Memory B cell (primary cell): ENCODE data around the gene TMEM214.

Experiments
- ATAC-seq: fragments of 150-1000 bp; cut with Tn5 transposase; 2 replicates; pipeline ENCODE4 v1.10.0; 2021; ENCODE audit warnings: low read depth, mild to moderate bottlenecking, moderate library complexity
- DNase-seq, 2 donors: peaks; one replicate each; pipeline ENCODE4 v3.0.0; 2022; ENCODE audit warnings: low spot score in 2 of 2
- H3K27ac Mint-ChIP-seq: one replicate; pipeline ENCODE4 v1.8.0; 2022; ENCODE audit warnings: mild to moderate bottlenecking, moderate library complexity, mixed read lengths
- H3K27me3 Mint-ChIP-seq: one replicate; pipeline ENCODE4 v1.8.0; 2022; ENCODE audit warnings: mixed read lengths
- H3K36me3 Mint-ChIP-seq: one replicate; pipeline ENCODE4 v1.8.0; 2022; ENCODE audit warnings: mild to moderate bottlenecking, mixed read lengths
- H3K4me1 Mint-ChIP-seq: one replicate; pipeline ENCODE4 v1.8.0; 2022; ENCODE audit warnings: mixed read lengths
- H3K4me3 Mint-ChIP-seq: one replicate; pipeline ENCODE4 v1.8.0; 2022; ENCODE audit warnings: mild to moderate bottlenecking, moderate library complexity, mixed read lengths
- H3K9me3 Mint-ChIP-seq: one replicate; pipeline ENCODE4 v1.8.0; 2022; ENCODE audit warnings: mixed read lengths

The TMEM214 gene

DNA sequence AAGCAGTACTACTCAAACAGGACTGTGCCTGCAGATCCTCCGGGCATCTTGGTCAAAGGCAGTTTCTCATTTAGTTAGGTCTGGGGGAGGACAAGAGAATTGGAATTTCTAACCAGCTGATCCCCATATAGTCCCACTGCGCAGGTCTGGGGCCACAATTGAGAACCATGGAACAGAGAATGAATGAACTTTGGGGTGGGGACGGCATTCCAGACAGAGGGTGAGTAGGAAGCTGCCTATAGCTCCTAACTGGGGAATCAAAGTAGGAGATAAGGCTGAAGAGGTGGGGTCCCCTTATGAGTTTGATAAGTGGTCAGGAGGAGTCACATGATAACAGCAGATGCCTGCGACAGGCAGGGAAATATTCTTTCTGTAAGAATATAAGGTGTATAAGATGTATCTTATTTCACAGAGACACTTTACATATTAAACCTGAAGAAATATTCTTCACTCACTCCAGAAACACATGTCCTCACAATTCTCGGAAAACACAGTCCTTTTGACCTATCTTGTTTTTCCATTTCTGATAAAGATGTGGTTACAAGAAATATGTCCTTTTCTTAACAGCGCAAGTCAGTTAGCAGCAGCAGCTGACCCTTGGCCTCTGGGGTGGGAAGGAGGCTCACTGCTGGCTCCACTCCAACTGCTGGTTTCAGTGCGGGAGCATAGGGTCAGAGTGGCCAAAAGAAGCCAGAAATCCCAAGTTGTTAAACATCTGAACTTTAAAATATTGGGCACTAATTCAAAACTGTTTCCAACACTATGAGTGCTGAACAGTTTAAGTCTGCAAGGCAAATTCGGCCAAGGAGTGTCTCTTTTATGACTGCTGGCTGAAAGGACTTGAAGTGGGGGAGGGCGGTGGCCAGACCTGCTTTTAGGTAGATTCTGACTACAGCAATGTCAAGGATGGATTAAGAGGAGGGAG lies 12.6 kb upstream of the TMEM214 start:
- Mint-ChIP-seq H3K9me3 (no peaks in the 10 kb centered on the region), H3K4me3 (no peak overlapping the region), H3K4me1 (no peaks in the 10 kb centered on the region), H3K36me3 (peaks cover 2% of the 10 kb centered on the region), H3K27me3 (peaks cover 2% of the 10 kb centered on the region), H3K27ac (no peak overlapping the region)
- ATAC-seq (no peak), DNase-seq (no peak)

DNA sequence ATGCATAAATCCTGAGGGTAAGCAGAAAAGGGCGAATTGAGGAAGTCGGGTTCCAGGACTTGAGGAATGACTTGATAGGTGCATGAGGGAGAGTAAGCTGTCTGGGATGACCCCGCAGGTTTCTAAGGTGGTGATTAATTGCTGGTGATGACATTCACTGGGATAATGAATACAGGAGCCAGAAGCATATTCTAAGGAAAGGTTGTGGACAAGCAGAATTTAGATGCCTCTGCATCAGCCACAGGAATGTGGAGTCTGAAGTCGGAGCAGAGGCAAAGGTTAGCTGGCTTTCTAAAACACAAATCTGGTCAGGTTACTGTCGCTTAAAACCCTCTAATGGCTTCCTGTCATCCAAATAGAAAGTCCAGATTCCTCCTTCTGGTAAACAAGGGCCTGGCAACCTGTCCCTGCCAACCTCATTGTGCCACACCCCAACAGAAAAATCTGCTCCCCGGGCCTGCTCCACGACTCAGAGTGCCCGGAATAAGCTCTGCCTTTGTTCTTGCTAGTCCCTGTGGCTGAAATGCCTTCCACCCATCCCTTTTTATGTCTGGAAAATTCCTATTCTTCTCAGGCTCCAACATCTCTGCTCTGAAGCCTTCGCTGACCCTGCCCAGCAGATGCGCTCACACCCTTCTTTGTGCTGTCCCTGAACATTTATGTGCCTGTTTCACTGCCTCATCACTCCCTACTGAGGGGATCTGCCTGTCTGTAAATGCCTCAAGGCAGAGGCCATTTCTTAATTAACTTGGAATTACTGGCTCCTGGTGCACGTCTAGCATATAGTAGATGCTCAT lies 11.3 kb upstream of the TMEM214 start:
- Mint-ChIP-seq H3K4me1 (no peaks in the 10 kb centered on the region), H3K9me3 (no peaks in the 10 kb centered on the region), H3K27me3 (peaks cover 2% of the 10 kb centered on the region), H3K27ac (no peak overlapping the region), H3K36me3 (peaks cover 3% of the 10 kb centered on the region), H3K4me3 (no peak overlapping the region)
- ATAC-seq (no peak), DNase-seq (no peak)

DNA sequence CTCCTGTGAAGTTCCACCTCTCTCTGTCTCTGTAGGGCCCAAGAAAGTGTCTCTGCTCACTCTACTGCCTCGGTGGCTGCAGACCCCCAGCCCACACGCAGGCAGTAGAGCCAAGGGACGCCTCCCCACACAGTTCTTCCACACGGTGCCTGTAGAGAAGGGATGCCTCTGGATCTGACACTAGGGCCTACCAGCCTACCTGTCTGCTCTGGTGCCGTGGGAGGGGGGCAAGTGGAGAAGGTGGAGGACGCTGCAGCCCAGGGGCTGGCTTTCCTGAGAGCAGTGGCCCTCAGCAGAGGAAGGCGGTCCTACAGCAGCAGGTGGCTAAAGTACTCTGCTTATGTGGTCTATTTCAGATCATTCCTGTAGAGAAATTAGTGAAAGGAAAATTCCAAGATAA lies 9.0 kb upstream of the TMEM214 start:
- peaks cover 2% of the 10 kb centered on the region for H3K27me3 Mint-ChIP-seq
- no peaks in the 10 kb centered on the region for H3K9me3 Mint-ChIP-seq
- H3K27ac Mint-ChIP-seq, result no peak overlapping the region
- no peak for DNase-seq
- H3K4me3 Mint-ChIP-seq, result no peak overlapping the region
- ATAC-seq, result no peak
- H3K36me3 Mint-ChIP-seq, result peaks cover 4% of the 10 kb centered on the region
- H3K4me1 Mint-ChIP-seq, result peaks cover 2% of the 10 kb centered on the region

DNA sequence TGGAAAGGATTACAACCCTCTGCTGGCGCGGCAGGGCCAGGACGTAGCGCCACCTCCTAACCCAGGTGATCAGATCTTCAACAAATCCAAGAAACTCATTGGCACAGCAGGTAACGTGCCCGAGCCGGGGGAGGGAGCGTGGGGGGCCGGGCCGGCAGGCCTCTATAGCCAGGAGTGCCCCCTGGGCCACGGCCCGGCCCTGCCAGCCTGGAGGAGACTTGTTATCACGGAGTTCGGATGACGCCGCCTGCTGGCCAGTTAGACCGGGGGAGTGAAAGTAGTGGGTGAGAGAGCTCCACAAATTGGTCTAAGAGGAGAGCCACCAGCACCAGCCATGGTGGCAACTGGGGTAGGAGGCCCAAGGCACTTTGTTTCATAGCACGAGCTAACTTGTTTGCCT lies 8.6 kb upstream of the TMEM214 start:
- H3K36me3 Mint-ChIP-seq, result peaks cover 4% of the 10 kb centered on the region
- no peak for ATAC-seq
- H3K9me3 Mint-ChIP-seq, result no peaks in the 10 kb centered on the region
- no peak overlapping the region for H3K27ac Mint-ChIP-seq
- peaks cover 2% of the 10 kb centered on the region for H3K4me1 Mint-ChIP-seq
- no peak overlapping the region for H3K4me3 Mint-ChIP-seq
- no peak for DNase-seq
- H3K27me3 Mint-ChIP-seq, result peaks cover 2% of the 10 kb centered on the region

DNA sequence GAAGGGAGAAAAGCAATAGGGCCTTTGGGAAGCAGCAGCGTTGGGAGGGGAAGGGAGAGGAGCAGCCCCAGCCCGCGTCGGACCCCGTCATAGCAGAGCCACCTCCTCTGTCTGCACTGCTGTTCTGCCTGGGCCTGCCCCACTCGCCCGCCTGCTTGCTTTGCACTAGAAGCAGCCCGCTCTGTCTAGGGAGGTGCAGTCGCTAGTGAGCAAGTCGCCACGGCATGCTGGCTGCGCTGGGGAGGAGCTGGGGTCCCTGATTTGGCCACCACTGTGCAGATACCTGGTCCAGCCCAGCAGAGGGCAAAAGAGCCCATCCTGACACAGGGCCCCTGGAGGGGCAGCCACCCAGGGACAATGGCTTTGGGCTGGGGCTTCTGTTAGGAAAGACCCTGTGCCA lies 8.0 kb upstream of the TMEM214 start:
- ATAC-seq (no peak), DNase-seq (no peak)
- peaks cover 2% of the 10 kb centered on the region for H3K27me3 Mint-ChIP-seq
- peaks cover 3% of the 10 kb centered on the region for H3K4me1 Mint-ChIP-seq
- no peaks in the 10 kb centered on the region for H3K9me3 Mint-ChIP-seq
- no peak overlapping the region for H3K4me3 Mint-ChIP-seq
- peaks cover 4% of the 10 kb centered on the region for H3K36me3 Mint-ChIP-seq
- no peak overlapping the region for H3K27ac Mint-ChIP-seq

DNA sequence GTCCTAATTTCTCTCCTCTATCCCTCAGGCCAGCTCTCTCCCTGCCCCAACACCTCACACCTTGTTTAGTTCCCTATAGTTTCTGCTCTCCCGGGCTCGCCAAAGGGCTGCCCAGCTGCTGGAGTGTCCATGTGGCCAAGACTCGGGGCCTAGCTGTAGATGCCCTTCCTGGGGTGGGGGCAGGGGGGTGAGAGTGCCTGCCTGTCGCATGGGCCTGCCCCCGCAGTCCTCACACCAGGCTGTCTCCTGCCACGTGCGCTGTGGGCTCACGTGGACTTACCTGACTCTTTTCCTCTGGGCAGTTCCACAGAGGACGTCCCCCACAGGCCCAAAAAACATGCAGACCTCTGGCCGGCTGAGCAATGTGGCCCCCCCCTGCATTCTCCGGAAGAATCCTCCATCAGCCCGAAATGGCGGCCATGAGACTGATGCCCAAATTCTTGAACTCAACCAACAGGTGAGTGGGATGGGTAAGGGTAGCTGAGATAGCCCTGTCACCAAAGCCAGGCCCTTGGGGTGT lies 7.4 kb upstream of the TMEM214 start:
- H3K27me3 Mint-ChIP-seq, result no peaks in the 10 kb centered on the region
- H3K27ac Mint-ChIP-seq, result no peak overlapping the region

DNA sequence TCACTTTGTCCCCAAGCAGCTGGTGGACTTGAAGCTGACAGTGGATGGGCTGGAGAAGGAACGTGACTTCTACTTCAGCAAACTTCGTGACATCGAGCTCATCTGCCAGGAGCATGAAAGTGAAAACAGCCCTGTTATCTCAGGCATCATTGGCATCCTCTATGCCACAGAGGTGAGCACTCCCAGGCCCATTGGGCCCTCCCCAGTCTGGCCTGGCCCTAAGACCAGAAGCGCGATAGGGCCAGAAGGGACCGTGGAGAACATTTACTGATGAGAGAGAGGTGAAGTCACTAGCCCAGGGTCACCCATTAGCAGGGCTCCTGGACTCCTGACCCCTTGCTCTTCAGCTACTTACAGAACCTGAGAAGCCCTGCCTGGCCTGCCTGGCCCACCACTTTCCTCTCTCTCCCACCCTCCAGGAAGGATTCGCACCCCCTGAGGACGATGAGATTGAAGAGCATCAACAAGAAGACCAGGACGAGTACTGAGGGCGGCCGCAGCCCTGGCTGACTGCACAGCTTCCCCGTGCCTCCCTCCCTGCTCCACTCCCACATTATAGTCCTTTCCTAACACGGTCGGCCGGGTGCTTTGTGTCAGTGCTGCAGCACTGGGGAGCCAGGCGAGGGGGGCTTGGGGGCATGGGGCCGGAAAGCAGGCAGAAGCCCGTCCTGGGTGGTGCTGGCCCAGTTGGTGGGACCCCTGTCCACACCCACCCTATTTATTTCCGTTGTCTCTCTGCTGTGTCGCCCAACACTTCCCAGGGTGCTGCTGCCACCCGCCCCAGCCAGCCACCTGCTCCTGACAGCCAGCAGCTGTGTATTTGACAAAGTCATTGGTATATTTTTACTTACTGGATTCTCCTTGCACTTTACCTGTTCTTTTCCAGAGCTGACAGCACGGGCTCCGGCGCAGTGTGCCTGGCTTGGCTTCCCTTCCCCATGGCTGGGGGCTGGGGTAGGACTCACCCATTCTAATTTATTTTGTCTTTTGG lies 6.6 kb upstream of the TMEM214 start:
- ATAC-seq (no peak), DNase-seq (no peak)
- no peak overlapping the region for H3K4me3 Mint-ChIP-seq
- H3K27me3 Mint-ChIP-seq, result no peaks in the 10 kb centered on the region
- H3K36me3 Mint-ChIP-seq, result peaks cover 4% of the 10 kb centered on the region
- H3K27ac Mint-ChIP-seq, result no peak overlapping the region
- H3K4me1 Mint-ChIP-seq, result peaks cover 7% of the 10 kb centered on the region
- H3K9me3 Mint-ChIP-seq, result no peaks in the 10 kb centered on the region

More for the DNA sequence above, 7.4 kb upstream of the TMEM214 start:
- ATAC-seq (no peak), DNase-seq (no peak)
- H3K36me3 Mint-ChIP-seq, result peaks cover 4% of the 10 kb centered on the region
- H3K4me3 Mint-ChIP-seq, result no peak overlapping the region
- H3K9me3 Mint-ChIP-seq, result no peaks in the 10 kb centered on the region
- H3K4me1 Mint-ChIP-seq, result peaks cover 6% of the 10 kb centered on the region

DNA sequence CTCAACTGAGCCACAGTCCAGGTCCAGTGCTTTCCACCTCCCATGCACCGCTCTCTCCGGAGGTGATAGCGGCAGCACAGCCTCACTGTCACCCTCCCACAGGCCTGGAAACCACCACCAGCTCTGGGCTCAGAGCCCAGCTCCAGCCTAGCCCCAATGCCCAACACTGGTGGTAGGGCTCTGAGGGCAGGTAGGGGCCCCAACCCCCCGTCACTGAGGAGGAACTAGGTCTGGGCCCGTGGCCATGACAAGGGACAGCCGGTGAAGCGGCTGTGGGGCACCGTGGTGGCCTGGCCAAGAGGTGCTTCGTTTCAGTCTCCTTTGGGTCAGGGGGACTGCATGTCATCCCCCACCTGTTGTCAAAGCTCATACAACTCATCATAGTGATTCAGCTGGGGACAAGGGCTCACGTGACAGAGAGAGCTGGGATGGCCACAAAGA lies 5.5 kb upstream of the TMEM214 start:
- H3K4me1 Mint-ChIP-seq, result peaks cover 10% of the 10 kb centered on the region
- DNase-seq (no peak), ATAC-seq (no peak)
- no peaks in the 10 kb centered on the region for H3K9me3 Mint-ChIP-seq
- H3K27me3 Mint-ChIP-seq, result no peaks in the 10 kb centered on the region
- no peak overlapping the region for H3K4me3 Mint-ChIP-seq
- peaks cover 4% of the 10 kb centered on the region for H3K36me3 Mint-ChIP-seq
- H3K27ac Mint-ChIP-seq, result no peak overlapping the region

DNA sequence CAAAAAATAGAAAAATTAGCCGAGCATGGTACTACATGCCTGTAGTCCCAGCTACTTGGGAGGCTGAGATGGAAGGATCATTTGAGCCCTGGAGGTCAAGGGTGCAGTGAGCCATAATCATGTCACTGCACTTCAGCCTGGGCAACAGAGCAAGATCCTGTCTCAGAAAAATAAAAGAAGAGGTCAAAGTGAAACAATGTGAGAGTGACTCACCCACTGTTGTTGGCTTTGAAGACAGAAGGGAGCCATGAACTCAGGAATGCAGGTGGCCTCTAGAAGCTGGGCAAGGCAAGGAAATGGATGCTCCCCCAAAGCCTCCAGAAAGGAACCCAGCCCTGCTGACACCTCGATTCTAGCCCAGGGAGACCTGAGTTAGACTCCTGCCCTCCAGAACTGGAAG lies 3.7 kb upstream of the TMEM214 start:
- no peak for ATAC-seq
- H3K9me3 Mint-ChIP-seq, result no peaks in the 10 kb centered on the region
- H3K36me3 Mint-ChIP-seq, result peaks cover 2% of the 10 kb centered on the region
- no peak overlapping the region for H3K4me3 Mint-ChIP-seq
- H3K27ac Mint-ChIP-seq, result no peak overlapping the region
- H3K27me3 Mint-ChIP-seq, result no peaks in the 10 kb centered on the region
- peaks cover 16% of the 10 kb centered on the region for H3K4me1 Mint-ChIP-seq
- no peak for DNase-seq

DNA sequence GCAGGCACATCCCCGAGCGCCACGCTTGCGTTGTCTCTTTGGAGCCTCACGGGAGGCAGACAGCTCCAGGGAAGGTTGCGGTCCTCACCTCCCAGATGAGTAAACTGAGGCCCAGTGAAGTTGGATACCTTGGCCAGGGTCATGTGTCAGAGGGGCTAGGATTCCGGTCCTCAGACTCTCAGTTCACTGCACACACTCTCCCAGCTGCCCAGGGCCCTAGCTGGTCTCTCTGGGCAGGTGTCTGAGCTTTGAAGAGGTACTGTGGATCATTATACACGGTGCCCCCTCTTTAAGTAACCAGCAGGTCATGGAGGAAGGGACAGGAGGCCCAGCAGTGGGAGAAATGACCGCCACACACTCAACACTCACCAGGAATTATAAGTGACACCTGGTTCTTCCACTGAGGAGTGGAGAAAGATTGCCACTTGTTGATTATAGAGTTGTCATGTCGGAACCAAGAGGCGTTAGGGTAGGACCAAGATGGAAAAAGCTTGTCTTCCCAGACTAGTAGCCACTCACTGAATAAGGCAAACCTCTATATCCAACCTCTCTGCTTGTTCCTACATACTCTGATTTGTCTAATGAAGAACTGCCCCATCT lies 588 bp downstream of the TMEM214 start:
- Mint-ChIP-seq H3K4me3 (peak overlapping the region; percentile 95), H3K36me3 (peaks cover 5% of the 10 kb centered on the region), H3K4me1 (peaks cover 19% of the 10 kb centered on the region), H3K9me3 (no peaks in the 10 kb centered on the region), H3K27ac (peak overlapping the region; percentile 93), H3K27me3 (no peaks in the 10 kb centered on the region)
- DNase-seq, result no peak
- no peak for ATAC-seq

DNA sequence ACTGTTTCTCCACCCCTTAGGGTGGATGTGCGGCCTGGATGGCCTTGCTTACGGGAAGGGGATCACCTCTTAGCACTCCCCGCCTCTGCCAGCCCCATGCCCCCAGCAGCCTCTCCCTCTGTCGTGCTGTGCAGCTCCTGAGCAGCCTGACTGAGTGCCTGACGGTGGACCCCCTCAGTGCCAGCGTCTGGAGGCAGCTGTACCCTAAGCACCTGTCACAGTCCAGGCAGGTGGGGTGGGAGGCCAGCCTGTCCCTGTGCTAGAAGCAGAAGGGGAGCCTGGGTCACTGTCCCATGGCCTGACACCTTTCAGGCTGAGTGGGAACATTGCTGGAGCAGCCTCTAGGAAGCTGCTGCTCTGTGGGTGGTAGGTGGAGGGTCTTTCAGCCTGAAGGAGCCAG lies 5.2 kb downstream of the TMEM214 start:
- no peak overlapping the region for H3K4me3 Mint-ChIP-seq
- no peaks in the 10 kb centered on the region for H3K27me3 Mint-ChIP-seq
- DNase-seq (no peak), ATAC-seq (no peak)
- H3K4me1 Mint-ChIP-seq, result peaks cover 32% of the 10 kb centered on the region
- peaks cover 19% of the 10 kb centered on the region for H3K36me3 Mint-ChIP-seq
- no peak overlapping the region for H3K27ac Mint-ChIP-seq
- H3K9me3 Mint-ChIP-seq, result no peaks in the 10 kb centered on the region

DNA sequence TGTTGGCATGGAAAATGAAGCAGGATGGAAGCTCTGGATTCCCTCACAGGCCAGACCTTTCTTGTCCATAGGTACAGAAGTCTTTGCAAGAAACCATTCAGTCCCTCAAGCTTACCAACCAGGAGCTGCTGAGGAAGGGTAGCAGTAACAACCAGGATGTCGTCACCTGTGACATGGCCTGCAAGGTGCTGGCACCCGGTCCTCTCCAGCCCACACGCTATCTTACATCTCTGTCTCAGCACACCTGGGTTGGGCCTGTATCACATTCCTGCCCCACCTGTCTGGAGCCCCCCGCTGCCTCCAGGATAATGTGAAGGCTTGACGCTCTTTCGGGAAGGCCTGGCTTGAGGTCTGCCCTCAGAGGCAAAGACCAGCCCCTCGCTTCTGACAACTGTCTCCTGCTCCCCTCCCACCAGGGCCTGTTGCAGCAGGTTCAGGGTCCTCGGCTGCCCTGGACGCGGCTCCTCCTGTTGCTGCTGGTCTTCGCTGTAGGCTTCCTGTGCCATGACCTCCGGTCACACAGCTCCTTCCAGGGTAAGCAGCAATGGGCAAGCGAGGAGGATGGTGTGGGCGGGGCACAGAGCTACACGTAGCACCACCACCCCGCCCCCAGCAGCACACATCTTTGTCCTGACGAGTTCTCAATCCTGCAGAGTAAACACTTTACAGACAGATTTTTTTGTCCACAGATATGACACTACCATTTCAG lies 6.0 kb downstream of the TMEM214 start:
- Mint-ChIP-seq H3K27ac (no peak overlapping the region), H3K4me3 (no peak overlapping the region), H3K4me1 (peaks cover 26% of the 10 kb centered on the region), H3K9me3 (no peaks in the 10 kb centered on the region), H3K36me3 (peaks cover 19% of the 10 kb centered on the region), H3K27me3 (no peaks in the 10 kb centered on the region)
- DNase-seq (no peak), ATAC-seq (no peak)
